ENCODE measurements around the gene SEMA5A. TPM values are rescaled to one million over a fixed set of nuclear protein-coding genes. Genes with fewer than 3 reads are reported as not detected.

Gene SEMA5A
- polyA plus RNA-seq, 1 donor (not counting 4 experiments of a cell fraction or from before 2014, with no cell fraction given): 0.16 TPM

DNA sequence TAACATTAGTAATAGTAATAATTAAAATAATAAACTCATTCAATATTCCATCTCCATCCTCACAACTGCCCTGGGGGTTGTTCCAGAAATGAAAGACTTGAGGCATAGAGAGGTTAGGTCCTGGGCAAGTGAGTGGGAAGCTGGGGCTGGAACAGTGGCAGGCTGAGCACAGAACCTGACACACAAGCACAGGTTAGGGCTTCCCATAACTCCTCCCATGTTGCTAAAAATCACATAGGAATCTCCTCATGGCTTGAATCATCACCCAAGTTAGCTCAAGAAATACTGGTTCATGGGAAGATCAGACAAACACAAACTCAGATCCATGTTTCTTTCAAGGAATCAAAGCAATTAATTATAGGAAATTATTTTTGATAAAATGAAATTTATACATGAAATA, 487.7 kb downstream of the SEMA5A start:
- dilution Hi-C loops (cut with MboI; ENCODE audit: extremely low pct_ligation_motif_present, low sequenced_read_pairs): no loop called here
- Histone ChIP-seq H3K4me3 (ENCODE audit: control insufficient read depth in 2 of 3, extremely low read depth in 1 of 3, insufficient read depth in 2 of 3, low read depth in 1 of 3, low read length in 3 of 3) (no peak overlapping the region), H2AFZ (ENCODE audit: control insufficient read depth, low read length) (no peak overlapping the region), H3K9me3 (ENCODE audit: control insufficient read depth, low read depth, low read length) (no peaks in the 10 kb centered on the region), H4K20me1 (ENCODE audit: control insufficient read depth, extremely low read depth, insufficient read depth, low read length) (no peaks in the 10 kb centered on the region), H3K4me2 (ENCODE audit: control insufficient read depth, extremely low read depth, insufficient read depth, low read depth, low read length) (peak overlapping the region; percentile 7), H3K9me1 (ENCODE audit: control insufficient read depth, extremely low read depth, insufficient read depth, low read length) (no peaks in the 10 kb centered on the region), H3K27ac (ENCODE audit: control insufficient read depth, insufficient read depth, low read length) (peak overlapping the region; percentile 64), H3K9ac (ENCODE audit: control insufficient read depth, extremely low read depth, insufficient read depth, low read length) (no peak overlapping the region), H3K36me3 (ENCODE audit: control insufficient read depth in 2 of 2, extremely low read depth in 1 of 2, insufficient read depth in 2 of 2, low read length in 2 of 2) (no peaks in the 10 kb centered on the region), H3K4me1 (ENCODE audit: control insufficient read depth, extremely low read depth, insufficient read depth, low read length) (peaks cover 45% of the 10 kb centered on the region), H3K79me2 (ENCODE audit: control insufficient read depth, insufficient read depth, low read length) (no peaks in the 10 kb centered on the region), H3K27me3 (ENCODE audit: control insufficient read depth, extremely low read depth, insufficient read depth, low read length) (no peaks in the 10 kb centered on the region)
- no peak for DNase-seq (ENCODE audit: low read depth, low spot score)
- TF ChIP-seq, protein P1, sequence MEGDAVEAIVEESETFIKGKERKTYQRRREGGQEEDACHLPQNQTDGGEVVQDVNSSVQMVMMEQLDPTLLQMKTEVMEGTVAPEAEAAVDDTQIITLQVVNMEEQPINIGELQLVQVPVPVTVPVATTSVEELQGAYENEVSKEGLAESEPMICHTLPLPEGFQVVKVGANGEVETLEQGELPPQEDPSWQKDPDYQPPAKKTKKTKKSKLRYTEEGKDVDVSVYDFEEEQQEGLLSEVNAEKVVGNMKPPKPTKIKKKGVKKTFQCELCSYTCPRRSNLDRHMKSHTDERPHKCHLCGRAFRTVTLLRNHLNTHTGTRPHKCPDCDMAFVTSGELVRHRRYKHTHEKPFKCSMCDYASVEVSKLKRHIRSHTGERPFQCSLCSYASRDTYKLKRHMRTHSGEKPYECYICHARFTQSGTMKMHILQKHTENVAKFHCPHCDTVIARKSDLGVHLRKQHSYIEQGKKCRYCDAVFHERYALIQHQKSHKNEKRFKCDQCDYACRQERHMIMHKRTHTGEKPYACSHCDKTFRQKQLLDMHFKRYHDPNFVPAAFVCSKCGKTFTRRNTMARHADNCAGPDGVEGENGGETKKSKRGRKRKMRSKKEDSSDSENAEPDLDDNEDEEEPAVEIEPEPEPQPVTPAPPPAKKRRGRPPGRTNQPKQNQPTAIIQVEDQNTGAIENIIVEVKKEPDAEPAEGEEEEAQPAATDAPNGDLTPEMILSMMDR (optimal IDR thresholded peaks at IDR 0.05 in 1 of 3, IDR thresholded peaks at IDR 0.05 in 1 of 3, conservative IDR thresholded peaks at IDR 0.05 in 1 of 3; ENCODE audit: extremely low read depth in 1 of 3, insufficient read depth in 2 of 3, low read length in 3 of 3): no peak
- no peak for TF ChIP-seq EZH2 (IDR thresholded peaks at IDR 0.05; ENCODE audit: low read length)
- peak; percentile 43 for FAIRE-seq

DNA sequence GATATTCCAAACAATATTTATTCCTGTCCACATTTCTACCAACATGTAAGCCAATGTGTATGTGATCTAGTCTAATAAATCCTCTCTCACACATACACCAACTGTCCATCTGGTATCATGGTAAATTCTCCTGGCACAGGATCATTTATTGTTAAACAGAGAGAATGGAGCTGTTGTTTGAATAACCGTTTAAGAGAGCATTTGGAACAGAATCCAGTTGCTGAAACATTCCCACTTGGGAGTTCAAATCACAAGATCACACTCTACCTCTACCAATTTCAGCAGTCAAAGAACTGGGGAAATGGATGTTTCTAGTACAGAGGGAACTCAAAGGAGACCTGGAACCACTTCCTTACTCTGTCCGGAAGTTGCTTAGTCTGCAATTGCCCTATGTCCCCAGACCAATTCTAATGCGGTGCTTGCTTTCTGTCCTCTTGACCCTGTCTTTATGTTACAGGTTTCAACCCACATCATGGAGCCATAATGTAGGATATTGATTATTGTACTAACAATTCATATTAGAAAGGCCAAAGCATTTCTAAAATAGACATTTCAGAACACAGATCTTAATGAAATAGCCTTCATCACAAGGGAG, 488.4 kb downstream of the SEMA5A start:
- Histone ChIP-seq H4K20me1 (ENCODE audit: control insufficient read depth, extremely low read depth, insufficient read depth, low read length) (no peaks in the 10 kb centered on the region), H3K9ac (ENCODE audit: control insufficient read depth, extremely low read depth, insufficient read depth, low read length) (no peak overlapping the region), H3K79me2 (ENCODE audit: control insufficient read depth, insufficient read depth, low read length) (no peaks in the 10 kb centered on the region), H3K27me3 (ENCODE audit: control insufficient read depth, extremely low read depth, insufficient read depth, low read length) (no peaks in the 10 kb centered on the region), H3K4me1 (ENCODE audit: control insufficient read depth, extremely low read depth, insufficient read depth, low read length) (peaks cover 45% of the 10 kb centered on the region), H3K9me1 (ENCODE audit: control insufficient read depth, extremely low read depth, insufficient read depth, low read length) (no peaks in the 10 kb centered on the region), H3K4me3 (ENCODE audit: control insufficient read depth in 2 of 3, extremely low read depth in 1 of 3, insufficient read depth in 2 of 3, low read depth in 1 of 3, low read length in 3 of 3) (no peak overlapping the region), H2AFZ (ENCODE audit: control insufficient read depth, low read length) (no peak overlapping the region), H3K27ac (ENCODE audit: control insufficient read depth, insufficient read depth, low read length) (peak overlapping the region; percentile 64), H3K36me3 (ENCODE audit: control insufficient read depth in 2 of 2, extremely low read depth in 1 of 2, insufficient read depth in 2 of 2, low read length in 2 of 2) (no peaks in the 10 kb centered on the region), H3K4me2 (ENCODE audit: control insufficient read depth, extremely low read depth, insufficient read depth, low read depth, low read length) (peak overlapping the region; percentile 7), H3K9me3 (ENCODE audit: control insufficient read depth, low read depth, low read length) (no peaks in the 10 kb centered on the region)
- TF ChIP-seq EZH2 (IDR thresholded peaks at IDR 0.05; ENCODE audit: low read length): no peak
- TF ChIP-seq, protein P1 (optimal IDR thresholded peaks at IDR 0.05 in 1 of 3, IDR thresholded peaks at IDR 0.05 in 1 of 3, conservative IDR thresholded peaks at IDR 0.05 in 1 of 3; ENCODE audit: extremely low read depth in 1 of 3, insufficient read depth in 2 of 3, low read length in 3 of 3): no peak
- DNase-seq (ENCODE audit: low read depth, low spot score) (no peak), FAIRE-seq (no peak)
- dilution Hi-C loops (cut with MboI; ENCODE audit: extremely low pct_ligation_motif_present, low sequenced_read_pairs): no loop called here

Measured in keratinocyte (primary cell).